Endodermal cell (in vitro differentiated cells): ENCODE results near the gene CNOT3. TPM values are rescaled to one million over a fixed set of nuclear protein-coding genes. Genes with fewer than 3 reads are reported as not detected.

ENCODE experiments used
- DNase-seq: peaks from one replicate; pipeline ENCODE4 v3.0.0-alpha.2; 2017
- H3K27ac ChIP-seq: 2 replicates; pipeline ENCODE4 v1.5.1; 2013; ENCODE audit warnings: mild to moderate bottlenecking, low read depth, low read length, moderate library complexity
- H3K27me3 ChIP-seq: 2 replicates; pipeline ENCODE4 v1.6.1; 2013; ENCODE audit warnings: mild to moderate bottlenecking, low read length, moderate library complexity; ENCODE audit not compliant: insufficient read depth, control insufficient read depth, poor library complexity, severe bottlenecking
- H3K36me3 ChIP-seq: 2 replicates; pipeline ENCODE4 v1.7.0; 2013; ENCODE audit warnings: mild to moderate bottlenecking, low read length, moderate library complexity; ENCODE audit not compliant: control insufficient read depth, insufficient read depth
- H3K4me1 ChIP-seq: one replicate; pipeline ENCODE4 v1.7.0; 2013; ENCODE audit warnings: low read length; ENCODE audit not compliant: control insufficient read depth, insufficient read depth
- H3K4me3 ChIP-seq: 2 replicates; pipeline ENCODE4 v1.5.1; 2013; ENCODE audit warnings: mild to moderate bottlenecking, low read length, moderate library complexity
- H3K9ac ChIP-seq: 2 replicates; pipeline ENCODE4 v1.6.1; 2013; ENCODE audit warnings: mild to moderate bottlenecking, low read length, moderate library complexity; ENCODE audit not compliant: poor library complexity, severe bottlenecking; ENCODE audit errors: extremely low read depth
- H3K9me3 ChIP-seq: 2 replicates; pipeline ENCODE4 v1.6.1; 2013; ENCODE audit warnings: mild to moderate bottlenecking, low read length, moderate library complexity; ENCODE audit not compliant: control insufficient read depth
- H3K27ac Mint-ChIP-seq: 2 replicates; pipeline ENCODE4 v1.8.0; 2020; ENCODE audit warnings: mixed read lengths
- H3K27me3 Mint-ChIP-seq: 2 replicates; pipeline ENCODE4 v1.8.0; 2021; ENCODE audit warnings: mild to moderate bottlenecking, mixed read lengths; ENCODE audit not compliant: insufficient read depth
- H3K36me3 Mint-ChIP-seq: 2 replicates; pipeline ENCODE4 v1.8.0; 2020; ENCODE audit warnings: low read depth, mixed read lengths
- H3K4me1 Mint-ChIP-seq: 2 replicates; pipeline ENCODE4 v1.8.0; 2020; ENCODE audit warnings: mixed read lengths
- H3K4me3 Mint-ChIP-seq: 2 replicates; pipeline ENCODE4 v1.8.0; 2020; ENCODE audit warnings: mild to moderate bottlenecking, moderate library complexity, mixed read lengths
- H3K9me3 Mint-ChIP-seq: 2 replicates; pipeline ENCODE4 v1.8.0; 2020; ENCODE audit warnings: mild to moderate bottlenecking, mixed read lengths
- WGBS, 2 experiments: methylation state at CpG; one replicate each; pipeline versions ENCODE4 v1.1.5 to v1.1.7; 2013; ENCODE audit warnings: missing lambda C conversion rate in 2 of 2, mixed read lengths in 1 of 2; ENCODE audit not compliant: insufficient coverage in 1 of 2, insufficient read length in 1 of 2; 5-methylcytosine and 5-hydroxymethylcytosine counted together
- total RNA-seq, 2 donors: library from RNA; stranded (reverse); fragmentation: NEBNext Ultra II Directional in 1 of 2; extraction: Animal tissue kit (Norgen Biotek cat#: 25700) in 1 of 2; gene quantifications; 2 replicates in 1 of 2; 3 replicates in 1 of 2; pipeline ENCODE4 v1.2.1, GENCODE V29; 2021
- TF ChIP-seq, protein P1 (sequence below): fragments of 200-600 bp; sonication (generic); conservative IDR thresholded peaks from 2 replicates; pipeline ENCODE4 v1.5.0; 2021; ENCODE audit warnings: antibody characterized with exemption, mild to moderate bottlenecking

CNOT3 gene
- total RNA-seq, 2 donors from 2014 or later, result 78.9 to 82.7 TPM

DNA sequence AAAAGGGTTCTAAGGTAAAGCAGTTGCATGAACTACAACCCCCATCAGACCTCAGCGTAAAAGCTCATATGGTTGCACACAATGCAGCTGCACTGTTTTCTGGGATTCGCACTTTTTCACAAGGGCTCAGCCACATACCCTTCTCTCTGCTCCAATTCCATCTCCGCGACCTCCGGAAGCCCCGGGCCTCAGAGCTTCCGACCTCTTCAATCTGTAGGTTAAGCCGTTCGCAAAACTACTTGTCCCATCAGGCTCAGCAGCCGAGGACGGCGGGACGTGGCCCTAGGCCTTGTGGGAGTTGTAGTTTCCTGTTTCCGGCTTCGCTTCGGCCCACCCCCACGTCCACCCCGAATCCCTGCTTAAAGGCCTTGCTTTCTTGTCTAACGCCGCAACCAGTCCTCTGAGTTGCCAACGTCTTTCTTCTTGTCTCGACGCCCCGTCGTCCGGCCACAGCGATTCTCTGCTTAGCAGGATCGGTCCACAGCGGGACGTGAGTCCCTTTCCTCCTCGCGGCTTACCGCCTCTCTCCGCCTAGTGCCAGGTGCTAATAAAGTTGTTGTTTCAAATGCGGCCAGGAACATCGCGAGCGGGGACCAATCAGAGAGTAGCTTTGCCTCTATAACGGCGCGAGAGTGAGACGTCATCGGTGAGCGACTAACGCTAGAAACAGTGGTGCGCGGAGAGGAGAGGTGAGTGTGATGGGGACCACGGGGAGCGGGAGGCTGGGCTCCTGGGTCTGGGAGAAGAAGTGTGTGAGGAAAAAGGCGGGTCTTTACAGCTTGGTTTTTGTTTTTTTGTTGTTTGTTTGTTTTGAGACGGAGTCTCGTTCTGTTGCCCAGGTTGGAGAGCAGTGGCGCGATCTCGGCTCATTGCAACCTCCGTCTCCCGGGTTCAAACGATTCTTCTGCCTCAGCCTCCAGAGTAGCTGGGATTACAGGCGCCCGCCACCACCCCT lies 22.2 kb upstream of the CNOT3 start, which contains the start of the genes PRPF31 and TFPT:
PRPF31 (plus strand) TSS at position 646 of the 955 bp plus-strand sequence. CDS start 2,525 bp downstream, outside the sequence.
TFPT (minus strand) TSS at position 549 of the 955 bp plus-strand sequence; CDS start at position 161, 388 bp downstream.
- H3K27me3 ChIP-seq, result no peaks in the 10 kb centered on the region
- TF ChIP-seq, protein P1, sequence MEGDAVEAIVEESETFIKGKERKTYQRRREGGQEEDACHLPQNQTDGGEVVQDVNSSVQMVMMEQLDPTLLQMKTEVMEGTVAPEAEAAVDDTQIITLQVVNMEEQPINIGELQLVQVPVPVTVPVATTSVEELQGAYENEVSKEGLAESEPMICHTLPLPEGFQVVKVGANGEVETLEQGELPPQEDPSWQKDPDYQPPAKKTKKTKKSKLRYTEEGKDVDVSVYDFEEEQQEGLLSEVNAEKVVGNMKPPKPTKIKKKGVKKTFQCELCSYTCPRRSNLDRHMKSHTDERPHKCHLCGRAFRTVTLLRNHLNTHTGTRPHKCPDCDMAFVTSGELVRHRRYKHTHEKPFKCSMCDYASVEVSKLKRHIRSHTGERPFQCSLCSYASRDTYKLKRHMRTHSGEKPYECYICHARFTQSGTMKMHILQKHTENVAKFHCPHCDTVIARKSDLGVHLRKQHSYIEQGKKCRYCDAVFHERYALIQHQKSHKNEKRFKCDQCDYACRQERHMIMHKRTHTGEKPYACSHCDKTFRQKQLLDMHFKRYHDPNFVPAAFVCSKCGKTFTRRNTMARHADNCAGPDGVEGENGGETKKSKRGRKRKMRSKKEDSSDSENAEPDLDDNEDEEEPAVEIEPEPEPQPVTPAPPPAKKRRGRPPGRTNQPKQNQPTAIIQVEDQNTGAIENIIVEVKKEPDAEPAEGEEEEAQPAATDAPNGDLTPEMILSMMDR, result no peak
- no peaks in the 10 kb centered on the region for H3K9me3 ChIP-seq
- no peaks in the 10 kb centered on the region for H3K4me1 ChIP-seq
- Mint-ChIP-seq H3K4me3 (peak within 1 kb of the TSS; percentile 83), H3K27me3 (no peaks in the 10 kb centered on the region), H3K9me3 (no peaks in the 10 kb centered on the region), H3K36me3 (peaks cover 32% of the 10 kb centered on the region), H3K4me1 (peaks cover 7% of the 10 kb centered on the region), H3K27ac (peak within 1 kb of the TSS; percentile 99)
- 0 to 2% methylated on average over 37 to 60 of the region's 60 CpGs for WGBS, 2 experiments
- H3K4me3 ChIP-seq, result peak within 1 kb of the TSS; percentile 97
- peaks cover 27% of the 10 kb centered on the region for H3K36me3 ChIP-seq
- peak within 1 kb of the TSS; percentile 52 for H3K9ac ChIP-seq
- peak; percentile 98 for DNase-seq
- peak within 1 kb of the TSS; percentile 52 for H3K27ac ChIP-seq

DNA sequence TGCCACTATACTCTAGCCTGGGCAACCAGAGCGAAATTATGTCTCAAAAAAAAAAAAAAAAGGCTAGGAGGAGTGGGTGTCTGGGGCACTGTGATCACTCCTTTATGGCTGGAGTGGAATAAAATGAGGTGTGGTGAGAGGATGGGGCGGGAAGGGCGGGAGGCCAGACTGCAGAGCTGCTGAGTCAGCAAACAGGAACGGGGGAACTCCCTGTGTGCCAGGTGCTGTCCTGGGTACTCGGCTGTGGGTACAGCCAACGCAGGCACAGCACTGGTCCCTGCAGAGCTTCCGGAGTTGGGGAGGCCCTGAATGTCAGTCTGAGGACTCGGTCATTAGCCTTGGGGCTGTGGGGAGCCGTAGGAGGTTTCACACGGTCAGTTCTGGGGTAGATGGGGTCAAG lies 16.3 kb upstream of the CNOT3 start:
- DNase-seq, result no peak
- Histone ChIP-seq H3K4me1 (no peaks in the 10 kb centered on the region), H3K27me3 (no peaks in the 10 kb centered on the region), H3K4me3 (no peak overlapping the region), H3K27ac (no peak overlapping the region), H3K9ac (no peak overlapping the region), H3K9me3 (no peaks in the 10 kb centered on the region), H3K36me3 (peaks cover 56% of the 10 kb centered on the region)
- TF ChIP-seq, protein P1, result no peak
- no peaks in the 10 kb centered on the region for H3K9me3 Mint-ChIP-seq
- H3K4me3 Mint-ChIP-seq, result no peak overlapping the region
- peaks cover 66% of the 10 kb centered on the region for H3K36me3 Mint-ChIP-seq
- WGBS, 2 experiments, result 94 to 97% methylated on average over 9 to 10 of the region's 10 CpGs
- no peaks in the 10 kb centered on the region for H3K27me3 Mint-ChIP-seq
- H3K27ac Mint-ChIP-seq, result no peak overlapping the region
- H3K4me1 Mint-ChIP-seq, result peaks cover 2% of the 10 kb centered on the region

DNA sequence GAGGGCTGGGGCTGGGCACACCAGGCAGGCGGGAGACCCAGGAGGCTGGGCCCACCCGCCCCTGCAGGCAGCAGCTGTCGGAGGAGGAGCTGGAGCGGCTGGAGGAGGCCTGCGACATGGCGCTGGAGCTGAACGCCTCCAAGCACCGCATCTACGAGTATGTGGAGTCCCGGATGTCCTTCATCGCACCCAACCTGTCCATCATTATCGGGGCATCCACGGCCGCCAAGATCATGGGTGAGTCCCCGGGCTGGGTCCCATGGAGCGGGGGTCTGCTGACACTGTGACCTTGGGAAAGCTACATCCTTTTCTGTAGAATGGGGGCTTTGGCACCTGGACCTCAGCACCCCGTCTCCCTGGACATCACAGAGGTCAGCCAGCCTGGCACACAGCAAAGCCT lies 13.9 kb upstream of the CNOT3 start:
- no peaks in the 10 kb centered on the region for H3K9me3 Mint-ChIP-seq
- H3K36me3 Mint-ChIP-seq, result peaks cover 72% of the 10 kb centered on the region
- H3K4me1 Mint-ChIP-seq, result no peaks in the 10 kb centered on the region
- DNase-seq, result no peak
- 97 to 98% methylated on average over 17 of the region's 17 CpGs for WGBS, 2 experiments
- no peak overlapping the region for H3K4me3 Mint-ChIP-seq
- no peak overlapping the region for H3K27ac Mint-ChIP-seq
- Histone ChIP-seq H3K9ac (no peak overlapping the region), H3K36me3 (peaks cover 59% of the 10 kb centered on the region), H3K9me3 (no peaks in the 10 kb centered on the region), H3K27me3 (no peaks in the 10 kb centered on the region), H3K4me1 (no peaks in the 10 kb centered on the region), H3K4me3 (no peak overlapping the region), H3K27ac (no peak overlapping the region)
- H3K27me3 Mint-ChIP-seq, result no peaks in the 10 kb centered on the region
- TF ChIP-seq, protein P1, result no peak
